Measurements from ENCODE around the gene ARL3.

ARL3 gene

DNA sequence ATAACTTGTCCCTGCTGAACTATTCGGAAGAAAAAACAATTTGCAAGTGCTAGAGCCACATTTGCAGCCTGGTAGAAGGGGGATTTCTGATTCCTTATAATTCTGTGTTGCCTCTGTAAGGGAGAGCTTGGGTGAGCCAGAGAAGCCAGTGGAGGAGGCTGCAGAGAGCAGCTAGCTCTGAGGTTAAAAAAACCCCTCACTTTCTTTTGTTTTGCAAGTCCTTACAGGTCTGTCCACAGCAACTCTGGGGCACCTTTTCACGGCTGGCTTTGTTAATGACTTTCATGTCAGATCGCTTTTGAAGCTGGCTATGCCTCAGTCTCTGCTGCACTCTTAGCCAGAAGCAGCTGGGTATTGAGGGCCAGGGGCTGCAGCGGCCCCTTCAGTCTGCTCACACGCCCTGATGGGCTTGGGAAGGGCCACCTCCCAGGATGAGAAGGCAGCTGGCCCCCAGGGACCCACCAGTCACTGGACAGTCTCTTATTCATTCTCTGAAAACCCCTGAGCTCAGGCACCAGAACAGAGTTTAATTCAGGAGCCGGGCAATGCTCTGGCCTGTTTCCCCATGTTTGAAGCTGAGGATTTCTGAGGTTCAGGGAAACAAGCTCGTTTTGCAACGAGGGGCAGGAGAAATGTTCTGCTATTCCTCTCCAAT is 39.1 kb downstream of the ARL3 start:
- H3K27ac ChIP-seq: no peak overlapping the region
- TF ChIP-seq ZFX (IDR thresholded peaks at IDR 0.05): no peak
- TF ChIP-seq, protein P1, sequence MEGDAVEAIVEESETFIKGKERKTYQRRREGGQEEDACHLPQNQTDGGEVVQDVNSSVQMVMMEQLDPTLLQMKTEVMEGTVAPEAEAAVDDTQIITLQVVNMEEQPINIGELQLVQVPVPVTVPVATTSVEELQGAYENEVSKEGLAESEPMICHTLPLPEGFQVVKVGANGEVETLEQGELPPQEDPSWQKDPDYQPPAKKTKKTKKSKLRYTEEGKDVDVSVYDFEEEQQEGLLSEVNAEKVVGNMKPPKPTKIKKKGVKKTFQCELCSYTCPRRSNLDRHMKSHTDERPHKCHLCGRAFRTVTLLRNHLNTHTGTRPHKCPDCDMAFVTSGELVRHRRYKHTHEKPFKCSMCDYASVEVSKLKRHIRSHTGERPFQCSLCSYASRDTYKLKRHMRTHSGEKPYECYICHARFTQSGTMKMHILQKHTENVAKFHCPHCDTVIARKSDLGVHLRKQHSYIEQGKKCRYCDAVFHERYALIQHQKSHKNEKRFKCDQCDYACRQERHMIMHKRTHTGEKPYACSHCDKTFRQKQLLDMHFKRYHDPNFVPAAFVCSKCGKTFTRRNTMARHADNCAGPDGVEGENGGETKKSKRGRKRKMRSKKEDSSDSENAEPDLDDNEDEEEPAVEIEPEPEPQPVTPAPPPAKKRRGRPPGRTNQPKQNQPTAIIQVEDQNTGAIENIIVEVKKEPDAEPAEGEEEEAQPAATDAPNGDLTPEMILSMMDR (conservative IDR thresholded peaks at IDR 0.05): no peak

DNA sequence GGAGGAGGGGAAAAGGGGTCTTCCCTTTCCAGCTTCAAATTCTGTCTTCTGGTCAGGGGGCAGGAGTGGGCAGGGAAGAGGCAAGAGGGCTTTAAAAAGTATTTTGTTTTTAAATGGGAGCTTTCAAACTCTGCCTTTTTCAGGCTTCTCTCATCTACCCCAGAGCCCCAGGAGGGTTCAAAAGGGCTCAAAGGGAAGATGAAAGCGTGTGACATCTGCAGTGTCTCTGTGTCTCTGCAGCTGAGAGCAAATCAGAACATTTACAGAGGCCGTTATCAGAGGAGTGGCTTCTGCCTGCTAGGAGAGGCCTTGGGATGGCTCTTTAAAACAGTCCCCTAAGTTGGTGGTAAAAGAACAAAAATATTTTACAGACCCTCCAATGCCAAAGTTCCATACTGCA is 39.6 kb downstream of the ARL3 start:
- no peak overlapping the region for H3K27ac ChIP-seq
- TF ChIP-seq ZFX (IDR thresholded peaks at IDR 0.05): no peak
- TF ChIP-seq, protein P1 (conservative IDR thresholded peaks at IDR 0.05): no peak

DNA sequence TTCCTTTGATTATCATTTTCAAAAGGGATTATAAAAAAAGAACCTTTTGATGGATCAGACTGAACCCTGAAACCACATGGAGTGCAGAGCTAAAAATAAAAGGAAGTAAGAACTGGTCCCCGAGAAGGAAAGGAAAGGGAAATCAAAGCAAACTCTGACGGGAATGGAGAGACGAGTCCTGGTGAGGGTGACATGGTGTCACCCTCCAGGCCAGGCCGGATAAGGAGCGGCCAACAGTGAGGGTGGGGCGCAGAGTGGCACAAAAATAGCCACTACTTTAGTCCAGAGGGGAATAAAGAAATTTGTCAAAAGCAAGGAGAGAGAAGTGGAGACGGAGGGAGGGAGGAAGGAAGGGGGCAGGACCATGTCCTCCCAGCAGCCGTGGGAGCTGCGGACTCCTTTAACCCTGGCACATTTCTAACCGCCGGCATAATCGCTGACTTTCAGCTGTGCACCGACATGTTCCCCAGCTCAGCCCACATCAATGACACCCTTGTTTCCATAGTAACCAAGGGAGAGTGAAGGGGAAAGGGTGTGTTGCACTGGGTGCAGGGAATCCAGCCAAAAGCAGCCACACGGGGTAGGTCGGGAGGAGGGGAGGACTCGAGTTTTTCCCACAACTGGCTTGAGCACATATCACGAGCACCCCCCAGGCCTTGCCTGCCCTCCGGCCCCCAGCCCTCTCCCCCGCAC is 40.2 kb downstream of the ARL3 start:
- H3K27ac ChIP-seq: no peak overlapping the region
- TF ChIP-seq ZFX (IDR thresholded peaks at IDR 0.05): no peak
- TF ChIP-seq, protein P1 (conservative IDR thresholded peaks at IDR 0.05): no peak

DNA sequence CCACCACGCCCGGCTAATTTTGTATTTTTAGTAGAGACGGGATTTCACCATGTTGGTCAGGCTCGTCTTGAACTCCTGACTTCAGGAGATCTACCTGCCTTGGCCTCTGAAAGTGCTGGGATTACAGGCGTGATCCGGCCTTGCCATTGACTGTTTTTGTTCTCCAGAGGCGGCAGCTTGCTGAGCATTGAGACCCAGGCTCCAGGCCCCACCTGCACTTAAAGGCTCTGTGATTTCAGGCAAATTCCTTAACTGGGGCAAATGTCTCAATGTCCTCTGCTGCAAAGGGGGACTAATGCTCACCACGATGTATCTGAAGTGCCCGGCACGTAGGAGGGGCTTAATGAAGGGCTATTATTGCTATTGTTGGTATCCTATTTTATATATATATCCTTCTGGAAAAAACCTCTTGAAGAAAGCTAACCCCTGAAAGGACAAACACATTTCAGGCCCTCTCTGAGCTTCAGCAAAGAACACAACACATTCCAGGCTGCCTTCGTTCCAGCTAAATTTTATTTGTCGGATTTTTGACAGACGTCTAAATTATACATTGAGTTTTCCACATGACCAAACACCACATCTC is 40.9 kb downstream of the ARL3 start:
- TF ChIP-seq ZFX (IDR thresholded peaks at IDR 0.05): no peak
- TF ChIP-seq, protein P1 (conservative IDR thresholded peaks at IDR 0.05): no peak
- H3K27ac ChIP-seq: no peak overlapping the region

- no peak overlapping the region for H3K27ac ChIP-seq
- TF ChIP-seq ZFX (IDR thresholded peaks at IDR 0.05): no peak
- TF ChIP-seq, protein P1 (conservative IDR thresholded peaks at IDR 0.05): no peak
These were observed 43.2 kb downstream of the ARL3 start for GRCh38 chr10:102670871-102671434.

- no peak overlapping the region for H3K27ac ChIP-seq
- TF ChIP-seq, protein P1 (conservative IDR thresholded peaks at IDR 0.05): no peak; the same call in 1 of the 2 replicates
- TF ChIP-seq ZFX (IDR thresholded peaks at IDR 0.05): no peak
These were observed 44.0 kb downstream of the ARL3 start for GRCh38 chr10:102670065-102670670.

All from C4-2B (cell line).